NT2/D1 (cell line): ENCODE measurements around the gene CNN2.

Experiments
- DNase-seq: peaks from one replicate; pipeline ENCODE4 v3.0.0-alpha.2; 2011; ENCODE audit warnings: low read depth, low spot score
- H3K27me3 ChIP-seq: 2 replicates; pipeline ENCODE4 v1.6.0; 2011; ENCODE audit warnings: mild to moderate bottlenecking; ENCODE audit not compliant: insufficient read length, insufficient read depth
- H3K36me3 ChIP-seq: 2 replicates; pipeline ENCODE4 v1.6.1; 2011; ENCODE audit warnings: mild to moderate bottlenecking, low read length, mixed read lengths; ENCODE audit not compliant: insufficient read depth, insufficient read length
- H3K4me1 ChIP-seq: 2 replicates; pipeline ENCODE4 v1.5.1; 2011; ENCODE audit not compliant: insufficient read depth, insufficient read length
- H3K4me3 ChIP-seq: 2 replicates; pipeline ENCODE4 v1.5.1; 2011; ENCODE audit warnings: low read depth; ENCODE audit not compliant: insufficient read length
- H3K9ac ChIP-seq: 2 replicates; pipeline ENCODE4 v1.6.0; 2011; ENCODE audit warnings: low read depth; ENCODE audit not compliant: insufficient read length
- H3K9me3 ChIP-seq: 2 replicates; pipeline ENCODE4 v1.5.1; 2011; ENCODE audit warnings: mild to moderate bottlenecking, low read length; ENCODE audit not compliant: insufficient read depth
- SUZ12 ChIP-seq: IDR thresholded peaks from 2 replicates; pipeline ENCODE4 v1.6.1; 2011; ENCODE audit not compliant: insufficient read length, insufficient read depth; ENCODE audit errors: extremely low read depth
- YY1 ChIP-seq: IDR thresholded peaks from 2 replicates; pipeline ENCODE4 v1.6.1; 2011; ENCODE audit not compliant: insufficient read length, insufficient read depth
- ZNF274 ChIP-seq: IDR thresholded peaks from 2 replicates; pipeline ENCODE4 v1.6.1; 2011; ENCODE audit warnings: mild to moderate bottlenecking, low read depth, low read length

Gene CNN2

DNA sequence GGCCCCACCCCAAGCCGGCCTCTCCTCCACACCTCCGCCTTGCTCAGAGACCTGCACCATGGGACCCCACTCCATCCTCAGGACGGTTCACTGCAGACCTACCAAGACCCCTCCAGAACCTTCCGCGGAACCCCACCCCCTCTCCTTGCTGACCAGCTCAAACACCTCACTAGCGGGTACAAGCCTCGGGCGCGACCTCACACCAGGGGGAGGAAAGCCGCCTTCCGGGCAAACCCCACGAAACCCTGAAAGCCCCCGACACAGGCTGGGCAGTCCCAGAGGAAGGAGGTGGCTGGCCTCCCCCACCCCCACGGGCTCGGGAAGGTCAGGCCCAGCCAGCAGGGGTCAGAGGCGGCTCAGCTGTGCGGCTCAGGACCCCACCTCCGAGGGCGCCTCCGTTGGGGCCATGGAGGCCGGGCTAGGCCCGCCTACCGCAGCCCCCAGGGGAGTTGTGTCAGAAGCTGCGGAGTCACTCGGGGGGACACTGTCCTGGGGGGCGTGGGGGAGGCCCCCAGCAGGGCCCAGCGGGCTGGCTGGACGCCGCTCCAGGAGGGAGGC, 16.3 kb upstream of the CNN2 start:
- no peak overlapping the region for H3K4me3 ChIP-seq
- no peaks in the 10 kb centered on the region for H3K9me3 ChIP-seq
- H3K9ac ChIP-seq: no peak overlapping the region
- H3K27me3 ChIP-seq: no peaks in the 10 kb centered on the region
- no peak for DNase-seq
- H3K4me1 ChIP-seq: peaks cover 6% of the 10 kb centered on the region
- no peak for TF ChIP-seq YY1
- TF ChIP-seq ZNF274: no peak
- TF ChIP-seq SUZ12: no peak
- peaks cover 77% of the 10 kb centered on the region for H3K36me3 ChIP-seq

DNA sequence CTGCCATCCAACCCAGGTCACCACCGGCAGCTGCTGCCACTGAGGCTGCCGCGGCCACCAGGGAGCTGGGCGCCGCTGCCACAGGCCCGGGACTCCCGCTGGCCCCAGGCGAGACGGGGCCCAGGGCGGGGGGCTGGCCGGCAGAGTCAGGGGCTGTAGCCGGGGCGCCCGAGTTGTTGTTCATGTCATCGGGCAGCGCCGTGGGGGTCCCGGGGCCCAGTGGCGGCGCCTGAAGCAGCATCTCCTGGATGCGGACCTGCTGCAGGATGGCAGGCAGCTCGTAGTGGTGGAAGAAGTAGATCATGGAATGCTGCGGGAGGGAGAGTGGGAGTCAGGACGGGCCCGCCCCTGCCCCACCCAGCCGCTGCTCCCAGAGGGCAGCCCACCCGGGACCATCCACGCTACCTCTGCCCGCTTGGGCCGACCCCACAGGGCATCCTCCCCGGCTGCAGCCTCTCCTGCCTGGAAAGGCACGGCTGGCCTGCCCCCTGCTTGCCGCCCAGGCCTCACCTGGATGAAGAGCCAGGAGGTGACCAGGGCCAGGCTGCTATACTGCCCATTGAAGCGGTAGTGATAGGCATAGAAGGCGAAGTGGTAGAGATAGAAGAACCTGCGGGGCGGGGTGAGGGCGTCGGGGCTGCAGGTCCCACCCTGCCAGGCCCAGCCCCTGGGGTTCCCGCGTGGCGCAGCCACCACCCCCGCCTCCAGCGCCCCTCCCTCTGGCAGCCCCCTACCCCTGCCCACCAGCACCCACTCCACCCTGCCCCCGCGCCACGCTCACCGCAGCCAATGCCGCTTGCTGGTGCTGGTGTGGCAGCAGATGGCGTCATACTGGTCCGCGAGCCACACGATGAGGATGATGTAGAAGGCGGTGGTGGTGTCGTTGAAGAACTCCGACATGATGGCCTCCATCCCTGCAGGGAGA, 15.6 kb upstream of the CNN2 start:
- Histone ChIP-seq H3K27me3 (no peaks in the 10 kb centered on the region), H3K4me3 (no peak overlapping the region), H3K9me3 (no peaks in the 10 kb centered on the region), H3K36me3 (peaks cover 85% of the 10 kb centered on the region), H3K4me1 (peaks cover 14% of the 10 kb centered on the region), H3K9ac (no peak overlapping the region)
- TF ChIP-seq YY1 (no peak), ZNF274 (no peak), SUZ12 (no peak)
- DNase-seq: no peak

DNA sequence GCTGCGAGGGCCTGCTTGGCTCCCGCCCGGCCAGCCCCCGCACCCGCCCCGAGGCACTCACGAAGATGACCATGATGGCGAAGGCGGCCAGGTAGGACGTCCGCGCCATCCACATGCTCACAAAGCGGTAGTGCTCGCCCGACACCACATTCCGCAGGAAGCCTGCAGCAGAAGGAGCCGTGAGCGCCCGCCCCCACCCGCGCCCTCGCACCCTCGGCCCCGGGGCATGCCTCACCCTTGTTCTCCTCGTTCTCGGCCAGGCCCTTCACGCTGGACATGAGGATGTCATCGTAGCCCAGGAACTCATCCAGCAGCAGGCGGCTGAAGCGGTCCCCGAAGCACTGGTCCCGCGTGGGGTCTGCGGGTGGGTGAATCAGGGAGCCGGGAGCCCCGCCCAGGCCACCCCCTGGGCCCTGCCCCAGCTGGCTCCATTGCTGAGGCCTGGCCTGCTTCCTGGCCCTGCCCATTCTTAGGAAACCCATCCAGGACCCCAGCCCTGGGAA, 14.5 kb upstream of the CNN2 start:
- H3K27me3 ChIP-seq: no peaks in the 10 kb centered on the region
- DNase-seq: no peak
- TF ChIP-seq ZNF274: no peak
- TF ChIP-seq SUZ12: no peak
- peaks cover 88% of the 10 kb centered on the region for H3K36me3 ChIP-seq
- H3K4me3 ChIP-seq: no peak overlapping the region
- no peak overlapping the region for H3K9ac ChIP-seq
- H3K9me3 ChIP-seq: no peaks in the 10 kb centered on the region
- peaks cover 22% of the 10 kb centered on the region for H3K4me1 ChIP-seq

DNA sequence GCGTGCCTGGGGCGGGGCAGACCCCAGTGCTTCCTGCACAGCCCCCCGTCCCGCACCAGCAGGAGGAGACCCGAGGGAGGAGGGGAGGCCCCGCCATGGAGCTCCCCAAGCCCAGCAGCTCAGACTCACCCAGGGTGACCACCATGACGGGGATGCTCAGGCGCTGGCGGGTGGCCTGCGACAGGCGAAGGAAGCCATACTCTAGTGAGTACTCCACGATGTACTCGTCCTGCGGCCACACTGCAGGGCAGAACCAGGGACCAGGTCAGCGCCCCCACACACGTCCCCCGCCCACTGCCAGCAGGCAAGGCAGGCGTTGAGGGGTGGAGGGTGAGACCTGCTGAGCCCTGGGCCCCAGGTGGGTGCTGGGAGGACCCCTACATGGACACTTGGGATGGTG, 14.1 kb upstream of the CNN2 start:
- no peak for DNase-seq
- H3K36me3 ChIP-seq: peaks cover 84% of the 10 kb centered on the region
- TF ChIP-seq YY1 (no peak), ZNF274 (no peak), SUZ12 (no peak)
- H3K27me3 ChIP-seq: no peaks in the 10 kb centered on the region
- H3K9me3 ChIP-seq: no peaks in the 10 kb centered on the region
- no peak overlapping the region for H3K9ac ChIP-seq
- peaks cover 27% of the 10 kb centered on the region for H3K4me1 ChIP-seq
- H3K4me3 ChIP-seq: no peak overlapping the region

DNA sequence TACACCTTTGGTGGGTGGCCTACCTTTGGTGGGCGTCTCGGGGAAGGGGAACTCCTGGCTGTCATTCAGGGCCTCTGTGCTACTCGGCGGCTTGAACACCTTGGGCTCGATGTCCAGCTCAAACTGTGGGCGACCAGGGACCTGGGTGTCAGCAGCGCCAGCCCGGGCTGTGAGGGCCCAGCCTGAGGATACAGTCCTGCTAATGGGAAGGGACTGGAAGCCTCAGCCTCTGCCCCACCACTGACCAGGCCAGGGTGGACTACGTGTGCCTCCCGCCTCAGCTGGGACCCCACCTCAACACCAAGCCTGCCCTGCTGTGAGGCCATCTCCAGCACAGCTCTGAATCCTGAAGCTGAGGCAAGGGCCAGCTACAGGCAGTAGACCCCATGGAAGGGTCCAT, 13.2 kb upstream of the CNN2 start:
- Histone ChIP-seq H3K36me3 (peaks cover 87% of the 10 kb centered on the region), H3K9me3 (no peaks in the 10 kb centered on the region)
- DNase-seq: no peak

DNA sequence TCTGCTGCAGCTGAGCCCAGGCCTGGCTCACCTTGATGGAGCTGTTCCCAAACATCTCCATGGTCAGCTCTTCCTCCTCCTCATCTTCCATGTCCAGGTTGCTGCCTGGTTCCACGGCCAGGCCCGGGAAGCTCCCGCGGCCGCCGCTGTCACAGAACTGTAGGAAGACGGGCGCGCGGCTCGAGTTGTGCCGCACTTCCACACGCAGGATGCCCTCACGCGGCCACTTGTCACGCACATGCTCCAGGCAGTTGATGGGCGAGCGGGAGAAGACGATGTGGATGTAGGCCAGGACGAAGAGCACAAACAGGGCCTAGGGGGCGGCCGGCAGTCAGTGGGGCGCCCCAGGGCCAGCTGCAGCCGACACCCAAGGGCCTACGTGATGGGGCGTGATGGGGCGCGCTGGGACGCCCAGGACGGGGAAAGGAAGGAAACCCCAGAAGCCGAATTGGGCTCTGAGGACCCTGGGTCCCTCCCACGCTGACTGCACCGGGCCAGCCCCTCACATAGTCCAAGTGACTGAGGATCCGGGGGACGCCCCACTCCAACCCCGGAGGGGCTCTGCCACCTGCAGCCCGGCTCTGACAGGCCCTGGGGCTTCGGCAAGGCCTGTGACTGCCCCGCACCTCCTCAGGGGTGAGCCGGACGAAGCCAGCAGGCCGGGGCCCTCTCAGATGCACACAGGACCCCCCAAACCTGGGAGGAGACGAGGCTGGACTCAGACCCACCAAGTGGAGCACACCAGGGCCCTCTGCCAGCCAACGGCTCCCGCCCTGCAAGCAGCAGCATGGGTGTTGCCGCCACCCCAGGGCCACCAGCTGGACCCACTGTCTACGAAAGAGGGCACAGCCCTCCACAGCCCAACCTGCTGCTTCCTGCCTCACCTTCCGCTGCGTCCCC, 12.0 kb upstream of the CNN2 start:
- Histone ChIP-seq H3K36me3 (peaks cover 87% of the 10 kb centered on the region), H3K9me3 (no peaks in the 10 kb centered on the region), H3K4me3 (no peak overlapping the region), H3K9ac (peak overlapping the region; percentile 42), H3K27me3 (no peaks in the 10 kb centered on the region), H3K4me1 (peaks cover 43% of the 10 kb centered on the region)
- TF ChIP-seq SUZ12 (no peak), YY1 (no peak), ZNF274 (no peak)
- DNase-seq: no peak

More for the DNA sequence above, 13.2 kb upstream of the CNN2 start:
- Histone ChIP-seq H3K4me3 (no peak overlapping the region), H3K9ac (no peak overlapping the region), H3K4me1 (peaks cover 34% of the 10 kb centered on the region), H3K27me3 (no peaks in the 10 kb centered on the region)
- TF ChIP-seq SUZ12 (no peak), ZNF274 (no peak)
